Urothelium cell line (cell line): ENCODE measurements around the gene SLC25A43.
"Not testable (repeated sequence)": the region's sequence is repeated elsewhere in the genome, so short reads cannot be mapped to it uniquely, and the experiment has no call there.

Source experiments
- DNase-seq: peaks from one replicate; pipeline ENCODE4 v3.0.0; 2011; ENCODE audit warnings: low spot score, mixed read lengths
- FAIRE-seq: peaks from 2 replicates; lab custom pipeline; 2011; peaks lifted over from hg19 to GRCh38; lab: Jason Lieb, UNC

Gene SLC25A43

GRCh38 chrX:119398974-119399771, at the start of gene SLC25A43:
SLC25A43 (plus strand) TSS chrX:119399336; CDS start chrX:119399404, 68 bp downstream.
- DNase-seq (peak; percentile 49), FAIRE-seq (no peak)

- DNase-seq: no peak
- no peak for FAIRE-seq
These were observed 39.3 kb upstream of the SLC25A43 start for GRCh38 chrX:119359618-119360382.

- FAIRE-seq, DNase-seq: not testable (repeated sequence)
These were observed 37.7 kb upstream of the SLC25A43 start for GRCh38 chrX:119361451-119361850.

- not testable (repeated sequence) for DNase-seq
These were observed 37.1 kb upstream of the SLC25A43 start for GRCh38 chrX:119362074-119362473.

GRCh38 chrX:119363391-119363790, 35.7 kb upstream of the SLC25A43 start:
- no peak for FAIRE-seq

More at GRCh38 chrX:119362074-119362473, 37.1 kb upstream of the SLC25A43 start:
- not testable (repeated sequence) for FAIRE-seq

GRCh38 chrX:119371861-119372260, 27.3 kb upstream of the SLC25A43 start:
- not testable (repeated sequence) for DNase-seq, FAIRE-seq

More at GRCh38 chrX:119363391-119363790, 35.7 kb upstream of the SLC25A43 start:
- no peak for DNase-seq

- DNase-seq: peak; percentile 6
- no peak for FAIRE-seq
These were observed 24.4 kb upstream of the SLC25A43 start for GRCh38 chrX:119374736-119375135.

- no peak for DNase-seq
- no peak for FAIRE-seq
These were observed 23.6 kb upstream of the SLC25A43 start for GRCh38 chrX:119375561-119375960.

GRCh38 chrX:119376312-119376711, 22.8 kb upstream of the SLC25A43 start:
- FAIRE-seq: no peak
- DNase-seq: no peak

GRCh38 chrX:119381349-119381944, 17.7 kb upstream of the SLC25A43 start:
- FAIRE-seq (no peak), DNase-seq (no peak)

GRCh38 chrX:119382606-119383005, 16.5 kb upstream of the SLC25A43 start:
- DNase-seq (no peak), FAIRE-seq (no peak)

- not testable (repeated sequence) for FAIRE-seq, DNase-seq
These were observed 12.5 kb upstream of the SLC25A43 start for GRCh38 chrX:119386685-119387084.

GRCh38 chrX:119387426-119387825, 11.7 kb upstream of the SLC25A43 start:
- FAIRE-seq, DNase-seq: not testable (repeated sequence)

- no peak for DNase-seq
- FAIRE-seq: no peak
These were observed 9.9 kb upstream of the SLC25A43 start for GRCh38 chrX:119389214-119389613.

- DNase-seq: no peak
- no peak for FAIRE-seq
These were observed 9.2 kb upstream of the SLC25A43 start for GRCh38 chrX:119389871-119390501.

- DNase-seq (no peak), FAIRE-seq (no peak)
These were observed 7.9 kb upstream of the SLC25A43 start for GRCh38 chrX:119391279-119391678.

- FAIRE-seq (no peak), DNase-seq (no peak)
These were observed 6.0 kb upstream of the SLC25A43 start for GRCh38 chrX:119393144-119393543.

- no peak for FAIRE-seq
These were observed 556 bp upstream of the SLC25A43 start for GRCh38 chrX:119398587-119398973.

GRCh38 chrX:119399772-119400101, 601 bp downstream of the SLC25A43 start:
- DNase-seq: no peak
- no peak for FAIRE-seq

More at GRCh38 chrX:119398587-119398973, 556 bp upstream of the SLC25A43 start:
- DNase-seq: no peak

- DNase-seq (no peak), FAIRE-seq (no peak)
These were observed 2.4 kb downstream of the SLC25A43 start for GRCh38 chrX:119401569-119401968.

GRCh38 chrX:119402588-119402987, 3.5 kb downstream of the SLC25A43 start:
- FAIRE-seq (no peak), DNase-seq (no peak)
